ENCODE results near the gene TNFSF4.
"Not testable (repeated sequence)": the region's sequence is repeated elsewhere in the genome, so short reads cannot be mapped to it uniquely, and the experiment has no call there.

Gene TNFSF4

GRCh38 chr1:173234899-173235298, 27.8 kb upstream of the TNFSF4 start:
- Histone ChIP-seq H3K27ac (no peak overlapping the region), H3K27me3 (no peaks in the 10 kb centered on the region), H3K4me3 (ENCODE audit: low read depth in 1 of 2, low read length in 1 of 2) (no peak overlapping the region), H3K4me1 (ENCODE audit: control insufficient read depth in 1 of 2, insufficient read depth in 1 of 2, low read depth in 1 of 2, low read length in 1 of 2) (no peaks in the 10 kb centered on the region), H3K9me3 (no peaks in the 10 kb centered on the region), H3K36me3 (no peaks in the 10 kb centered on the region)
- TF ChIP-seq CTCF (IDR thresholded peaks at IDR 0.05): no peak

- not testable (repeated sequence) for H3K27ac ChIP-seq; H3K27me3 ChIP-seq; H3K4me3 ChIP-seq (ENCODE audit: low read depth in 1 of 2, low read length in 1 of 2); H3K36me3 ChIP-seq; H3K9me3 ChIP-seq; H3K4me1 ChIP-seq (ENCODE audit: control insufficient read depth in 1 of 2, insufficient read depth in 1 of 2, low read depth in 1 of 2, low read length in 1 of 2)
Measured at GRCh38 chr1:173234434-173234833, 27.3 kb upstream of the TNFSF4 start.

- not testable (repeated sequence) for H3K36me3 ChIP-seq; H3K27ac ChIP-seq; H3K9me3 ChIP-seq; H3K27me3 ChIP-seq; H3K4me3 ChIP-seq (ENCODE audit: low read depth in 1 of 2, low read length in 1 of 2)
- H3K4me1 ChIP-seq (ENCODE audit: control insufficient read depth in 1 of 2, insufficient read depth in 1 of 2, low read depth in 1 of 2, low read length in 1 of 2): peaks cover 6 to 12% of the 10 kb centered on the region in 2 experiments
Measured at GRCh38 chr1:173229031-173229430, 21.9 kb upstream of the TNFSF4 start.

- Histone ChIP-seq H3K9me3 (no peaks in the 10 kb centered on the region), H3K27me3 (no peaks in the 10 kb centered on the region), H3K36me3 (no peaks in the 10 kb centered on the region), H3K27ac (no peak overlapping the region), H3K4me1 (ENCODE audit: control insufficient read depth in 1 of 2, insufficient read depth in 1 of 2, low read depth in 1 of 2, low read length in 1 of 2) (peaks cover 6 to 12% of the 10 kb centered on the region in 2 experiments), H3K4me3 (ENCODE audit: low read depth in 1 of 2, low read length in 1 of 2) (no peak overlapping the region)
- TF ChIP-seq CTCF (IDR thresholded peaks at IDR 0.05): no peak
Measured at GRCh38 chr1:173224949-173225348, 17.8 kb upstream of the TNFSF4 start.

GRCh38 chr1:173224280-173224892, 17.3 kb upstream of the TNFSF4 start:
- Histone ChIP-seq H3K9me3 (no peaks in the 10 kb centered on the region), H3K36me3 (no peaks in the 10 kb centered on the region), H3K4me3 (ENCODE audit: low read depth in 1 of 2, low read length in 1 of 2) (no peak overlapping the region), H3K4me1 (ENCODE audit: control insufficient read depth in 1 of 2, insufficient read depth in 1 of 2, low read depth in 1 of 2, low read length in 1 of 2) (peaks cover 6 to 12% of the 10 kb centered on the region in 2 experiments), H3K27me3 (no peaks in the 10 kb centered on the region), H3K27ac (no peak overlapping the region)
- no peak for TF ChIP-seq CTCF (IDR thresholded peaks at IDR 0.05)

GRCh38 chr1:173223031-173223380, 15.9 kb upstream of the TNFSF4 start:
- H3K4me3 ChIP-seq (ENCODE audit: low read depth in 1 of 2, low read length in 1 of 2): no peak overlapping the region
- H3K9me3 ChIP-seq: no peaks in the 10 kb centered on the region
- H3K27me3 ChIP-seq: no peaks in the 10 kb centered on the region
- peaks cover 6 to 12% of the 10 kb centered on the region in 2 experiments for H3K4me1 ChIP-seq (ENCODE audit: control insufficient read depth in 1 of 2, insufficient read depth in 1 of 2, low read depth in 1 of 2, low read length in 1 of 2)
- H3K27ac ChIP-seq: no peak overlapping the region
- no peaks in the 10 kb centered on the region for H3K36me3 ChIP-seq
- no peak for TF ChIP-seq CTCF (IDR thresholded peaks at IDR 0.05)

Data from neutrophil (primary cell).